GM19240 (cell line): ENCODE measurements around the gene MAP3K12.
"Not testable (repeated sequence)": the region's sequence is repeated elsewhere in the genome, so short reads cannot be mapped to it uniquely, and the experiment has no call there.

ENCODE experiments used
- DNase-seq: peaks from one replicate; pipeline ENCODE4 v3.0.0; 2011; ENCODE audit warnings: low spot score; ENCODE audit not compliant: insufficient read length

Gene MAP3K12

GRCh38 chr12:53493610-53494391 is 5.5 kb downstream of the MAP3K12 start:
- DNase-seq: no peak

- DNase-seq: peak; percentile 39
Observed at GRCh38 chr12:53492830-53493609, 6.2 kb downstream of the MAP3K12 start.

DNA sequence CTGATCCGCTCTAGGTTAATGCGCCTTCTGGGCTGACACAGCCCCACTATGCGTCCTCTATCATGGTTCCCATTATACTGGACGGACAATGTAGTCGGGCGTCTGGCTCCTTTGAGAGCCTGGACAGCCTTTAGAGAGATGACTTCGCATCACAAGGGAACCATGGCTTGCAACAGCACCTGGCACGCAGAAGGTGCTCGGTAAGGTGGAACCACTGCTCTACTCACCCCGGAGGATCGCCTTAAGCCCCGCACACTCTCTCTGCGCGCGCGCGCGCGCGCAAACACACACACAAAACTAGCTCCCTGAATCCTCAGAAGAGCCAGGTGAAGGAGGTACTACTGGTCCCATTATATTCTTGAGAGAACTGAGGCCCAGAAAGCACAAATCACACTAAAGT is 7.1 kb downstream of the MAP3K12 start:
- DNase-seq: no peak

GRCh38 chr12:53489242-53489864 is 9.9 kb downstream of the MAP3K12 start:
- DNase-seq: no peak

GRCh38 chr12:53486736-53487487 is 12.3 kb downstream of the MAP3K12 start:
- no peak for DNase-seq

GRCh38 chr12:53485955-53486735 is 13.1 kb downstream of the MAP3K12 start:
- DNase-seq: no peak

GRCh38 chr12:53484686-53485575 is 14.3 kb downstream of the MAP3K12 start:
- no peak for DNase-seq

DNA sequence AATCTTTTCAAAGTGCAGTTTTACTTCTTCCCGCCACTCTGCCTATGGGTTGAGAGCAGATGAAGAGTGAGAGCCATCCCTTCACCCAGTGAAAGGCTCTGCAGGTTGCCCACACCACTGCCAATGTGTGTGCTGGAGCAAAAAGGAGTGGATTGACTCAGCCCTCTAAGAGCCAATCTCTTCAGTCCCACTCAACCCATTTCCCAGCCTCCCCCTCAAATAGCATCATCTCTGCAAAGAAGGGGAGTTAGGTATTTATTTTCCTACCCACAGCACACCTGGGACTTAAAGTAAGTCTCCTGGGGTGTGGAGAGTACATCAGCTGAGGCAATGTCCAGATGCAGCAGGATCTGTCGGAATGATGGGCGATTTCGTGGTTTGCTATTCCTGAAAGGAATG is 15.3 kb downstream of the MAP3K12 start:
- DNase-seq: no peak

DNA sequence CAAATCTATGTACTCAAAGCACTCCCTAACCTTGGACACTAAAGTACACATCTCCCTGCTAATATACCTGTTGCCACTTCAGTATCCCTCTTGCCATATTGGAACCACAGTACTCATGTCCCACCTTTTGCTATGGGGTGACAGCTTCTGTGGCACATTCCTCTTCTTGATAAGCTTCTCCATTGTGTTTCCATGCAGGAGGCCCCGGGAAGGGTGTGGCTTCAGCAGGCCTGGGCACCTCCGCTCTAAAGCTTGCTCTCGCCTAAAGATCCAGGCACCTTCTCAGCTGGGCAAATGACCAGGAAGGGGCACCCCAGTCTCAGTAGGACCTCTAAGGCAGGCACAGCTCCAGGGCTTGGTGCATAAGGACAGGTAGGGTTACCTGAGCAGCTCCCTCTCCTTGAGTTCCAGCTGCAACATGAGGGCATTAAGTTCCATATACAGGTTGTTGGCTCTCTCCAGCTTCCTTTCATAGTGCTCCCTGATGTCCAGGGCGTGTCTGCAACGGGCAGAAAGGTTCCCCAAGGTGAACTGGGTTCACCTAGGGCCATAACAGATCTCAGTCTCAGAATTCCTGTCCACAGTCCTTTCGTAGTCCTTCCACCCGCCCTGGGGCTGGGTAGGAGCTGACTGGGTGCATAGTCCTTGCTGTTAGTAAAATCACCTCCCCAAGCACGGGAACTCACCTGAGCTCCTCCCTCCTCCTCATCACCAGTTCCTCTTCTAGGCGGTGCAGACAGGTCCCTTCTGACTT is 15.9 kb downstream of the MAP3K12 start:
- no peak for DNase-seq

GRCh38 chr12:53482626-53483168 is 16.6 kb downstream of the MAP3K12 start:
- DNase-seq: no peak

GRCh38 chr12:53481939-53482586 is 17.2 kb downstream of the MAP3K12 start:
- DNase-seq: no peak

DNA sequence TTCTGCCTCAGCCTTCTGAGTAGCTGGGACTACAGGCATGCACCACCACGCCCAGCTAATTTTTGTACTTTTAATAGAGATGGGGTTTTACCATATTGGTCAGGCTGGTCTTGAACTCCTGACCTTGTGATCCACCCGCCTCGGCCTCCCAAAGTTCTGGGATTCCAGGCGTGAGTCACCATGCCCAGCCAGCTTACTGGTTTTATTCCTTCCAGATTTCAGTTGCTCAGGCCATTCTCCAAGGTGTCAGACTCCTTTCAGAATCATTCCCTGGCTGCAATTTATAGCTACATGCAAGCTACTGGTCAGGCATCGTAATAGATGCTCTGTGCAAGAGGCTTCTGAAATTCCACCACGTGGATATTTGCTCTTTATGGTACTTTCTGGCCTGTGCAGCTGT is 17.8 kb downstream of the MAP3K12 start:
- DNase-seq: not testable (repeated sequence)

DNA sequence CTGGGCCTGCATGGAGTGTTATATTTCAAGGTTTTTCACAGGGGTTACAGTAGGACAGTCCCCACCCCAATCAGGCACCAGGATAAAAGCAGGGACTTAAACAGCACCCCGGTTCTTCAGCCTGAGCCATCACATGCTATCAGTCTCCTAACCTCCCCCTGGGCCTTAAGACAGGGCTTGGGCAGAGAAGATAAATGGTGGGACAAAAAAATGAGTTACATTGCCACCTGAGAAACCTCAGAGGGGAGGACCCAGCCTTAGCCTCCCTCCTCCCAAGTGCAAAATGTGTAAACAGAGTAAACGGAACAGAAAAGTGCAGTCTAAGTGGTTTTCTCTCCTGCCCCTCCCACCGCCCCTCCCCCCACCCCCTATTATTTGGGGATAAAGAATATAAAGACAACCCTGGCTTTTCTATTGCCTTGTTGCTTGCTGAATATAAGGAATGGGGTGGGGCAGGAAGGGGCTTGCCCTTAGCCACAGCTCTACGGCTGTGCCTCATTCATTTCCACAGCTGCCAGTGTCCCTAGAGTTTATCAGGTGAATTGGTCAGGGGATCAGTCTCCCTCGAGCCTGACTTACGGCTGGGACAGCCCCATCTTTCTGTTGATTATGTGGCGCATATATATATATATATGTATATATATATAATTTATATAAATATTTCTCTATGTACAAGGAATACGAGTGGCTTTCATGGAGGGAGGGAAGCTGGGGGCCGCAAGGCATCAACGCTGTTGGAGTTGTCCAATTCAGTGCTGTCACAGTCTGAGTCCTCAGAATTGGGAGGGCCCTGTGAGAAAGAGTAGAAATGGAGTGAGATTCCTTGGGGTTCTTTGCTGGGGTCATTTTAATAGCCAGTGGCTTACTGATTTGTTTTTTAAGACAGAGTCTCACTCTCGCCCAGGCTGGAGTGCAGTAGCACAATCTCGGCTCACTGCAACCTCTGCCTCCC is 18.5 kb downstream of the MAP3K12 start:
- DNase-seq: no peak

DNA sequence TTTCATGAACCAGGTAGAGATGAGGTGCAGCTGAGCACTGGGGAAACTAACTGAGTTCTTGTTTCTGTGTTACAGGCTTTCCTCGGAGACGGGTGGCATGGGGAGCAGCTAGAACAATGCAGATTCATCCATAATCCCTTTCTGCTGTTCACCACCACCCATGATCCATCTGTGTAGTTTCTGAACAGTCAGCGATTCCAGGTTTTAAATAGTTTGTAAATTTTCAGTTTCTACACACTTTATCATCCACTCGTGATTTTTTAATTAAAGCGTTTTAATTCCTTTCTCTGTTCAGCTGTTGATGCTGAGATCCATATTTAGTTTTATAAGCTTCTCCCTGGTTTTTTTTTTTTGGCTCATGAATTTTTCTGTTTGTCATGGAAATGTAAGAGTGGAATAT is 19.9 kb downstream of the MAP3K12 start:
- no peak for DNase-seq

- no peak for DNase-seq
Observed at GRCh38 chr12:53478865-53479264, 20.4 kb downstream of the MAP3K12 start.

DNA sequence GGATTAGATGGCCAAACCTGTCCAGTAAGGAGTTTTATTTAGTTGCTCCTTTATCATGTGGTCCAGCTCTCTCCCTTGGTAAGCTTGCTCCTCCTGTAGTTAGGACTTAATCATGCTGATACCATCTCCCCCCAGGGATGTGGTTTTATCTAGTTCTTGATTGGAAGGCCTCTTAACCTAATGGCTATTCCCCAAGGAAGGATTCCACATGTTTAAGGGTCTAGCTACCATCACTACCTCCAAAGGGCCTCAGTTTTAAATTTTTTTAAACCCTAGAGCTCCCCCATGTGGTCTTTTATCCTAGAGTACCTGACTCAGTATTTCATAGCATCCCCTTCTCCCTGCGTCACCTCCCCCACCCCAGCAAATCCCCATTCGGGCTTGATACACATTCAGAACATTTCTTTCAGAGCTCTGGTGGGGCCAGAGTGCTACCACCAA is 22.5 kb downstream of the MAP3K12 start:
- no peak for DNase-seq

GRCh38 chr12:53474819-53475218 is 24.4 kb downstream of the MAP3K12 start:
- no peak for DNase-seq
